GM23338 (cell line): ENCODE results near the gene GPR37L1. TPM values are rescaled to one million over a fixed set of nuclear protein-coding genes. Genes with fewer than 3 reads are reported as not detected.

ENCODE experiments used
- ATAC-seq: fragments of 200-7000 bp; cut with Tn5 transposase; 3 replicates; pipeline ENCODE4 v1.9.1; 2020
- DNase-seq: peaks from one replicate; pipeline ENCODE4 v3.0.0-alpha.2; 2015; ENCODE audit warnings: low spot score
- H2AFZ ChIP-seq: fragments of 200-600 bp; sonication (generic); 2 replicates; pipeline ENCODE4 v1.8.0; 2016; ENCODE audit warnings: antibody characterized with exemption, mild to moderate bottlenecking, moderate library complexity
- H3F3A ChIP-seq: fragments of 200-600 bp; sonication (generic); replicated peaks from 2 replicates; pipeline ENCODE4 v1.8.0; 2017; ENCODE audit warnings: antibody characterized with exemption, mixed run types, low read depth
- H3K27ac ChIP-seq: fragments of 200-600 bp; sonication (generic); 2 replicates; pipeline ENCODE4 v1.6.1; 2016; ENCODE audit warnings: low read depth
- H3K27me3 ChIP-seq: fragments of 200-600 bp; sonication (generic); 2 replicates; pipeline ENCODE4 v1.8.0; 2016; ENCODE audit warnings: mild to moderate bottlenecking, mixed run types, moderate library complexity; ENCODE audit not compliant: insufficient read depth
- H3K36me3 ChIP-seq: fragments of 200-600 bp; sonication (generic); 2 replicates; pipeline ENCODE4 v1.8.0; 2016; ENCODE audit warnings: mild to moderate bottlenecking; ENCODE audit not compliant: insufficient read depth
- H3K4me1 ChIP-seq: fragments of 200-600 bp; sonication (generic); 2 replicates; pipeline ENCODE4 v1.8.0; 2016; ENCODE audit warnings: mild to moderate bottlenecking, moderate library complexity; ENCODE audit not compliant: insufficient read depth
- H3K4me2 ChIP-seq: fragments of 200-600 bp; sonication (generic); 2 replicates; pipeline ENCODE4 v1.7.1; 2017; ENCODE audit warnings: mixed run types
- H3K4me3 ChIP-seq: fragments of 200-600 bp; sonication (generic); 2 replicates; pipeline ENCODE4 v1.6.1; 2016; ENCODE audit warnings: mixed run types
- H3K79me2 ChIP-seq: fragments of 200-600 bp; sonication (generic); replicated peaks from 2 replicates; pipeline ENCODE4 v1.8.0; 2017; ENCODE audit warnings: mild to moderate bottlenecking; ENCODE audit not compliant: insufficient read depth
- H3K9me2 ChIP-seq: fragments of 200-600 bp; sonication (generic); 2 replicates; pipeline ENCODE4 v1.8.0; 2017; ENCODE audit not compliant: insufficient read depth
- H4K20me1 ChIP-seq: fragments of 200-600 bp; sonication (generic); replicated peaks from 2 replicates; pipeline ENCODE4 v1.8.0; 2017; ENCODE audit warnings: mild to moderate bottlenecking; ENCODE audit not compliant: insufficient read depth
- H3K27ac Mint-ChIP-seq: 2 replicates; pipeline ENCODE4 v1.8.0; 2020; ENCODE audit warnings: inconsistent platforms, mild to moderate bottlenecking, moderate library complexity, mixed read lengths
- H3K27me3 Mint-ChIP-seq: 3 replicates; pipeline ENCODE4 v1.8.0; 2022; ENCODE audit warnings: low read depth, mild to moderate bottlenecking, moderate library complexity, mixed read lengths, inconsistent platforms; ENCODE audit not compliant: insufficient read depth, poor library complexity
- H3K36me3 Mint-ChIP-seq: 3 replicates; pipeline ENCODE4 v1.8.0; 2021; ENCODE audit warnings: low read depth, mild to moderate bottlenecking, inconsistent platforms, moderate library complexity, mixed read lengths
- H3K4me1 Mint-ChIP-seq: 3 replicates; pipeline ENCODE4 v1.8.0; 2020; ENCODE audit warnings: mild to moderate bottlenecking, inconsistent platforms, mixed read lengths
- H3K4me3 Mint-ChIP-seq: 3 replicates; pipeline ENCODE4 v1.8.0; 2021; ENCODE audit warnings: moderate library complexity, mild to moderate bottlenecking, inconsistent platforms, mixed read lengths
- H3K9me3 Mint-ChIP-seq: 3 replicates; pipeline ENCODE4 v1.8.0; 2020; ENCODE audit warnings: moderate library complexity, mild to moderate bottlenecking, inconsistent platforms, mixed read lengths
- CREB1 ChIP-seq: fragments of 250-450 bp; sonication (Bioruptor Pico); IDR thresholded peaks from 2 replicates; pipeline ENCODE4 v1.5.0; 2020; ENCODE audit warnings: low read depth, mild to moderate bottlenecking, moderate library complexity
- ETS1 ChIP-seq: IDR thresholded peaks from 2 replicates; pipeline ENCODE4 v1.6.1; 2016; ENCODE audit warnings: antibody characterized with exemption
- EZH2 ChIP-seq: fragments of 200-600 bp; sonication (generic); IDR thresholded peaks from one replicate; pipeline ENCODE4 v1.8.0; 2017; ENCODE audit warnings: antibody characterized with exemption, mild to moderate bottlenecking, low read depth; ENCODE audit not compliant: unreplicated experiment
- EZH2phosphoT487 ChIP-seq: fragments of 200-600 bp; sonication (generic); IDR thresholded peaks from one replicate; pipeline ENCODE4 v1.8.1; 2018; ENCODE audit warnings: antibody characterized with exemption; ENCODE audit not compliant: unreplicated experiment
- JUNB ChIP-seq: IDR thresholded peaks from one replicate; pipeline ENCODE4 v1.6.1; 2016; ENCODE audit warnings: antibody characterized with exemption; ENCODE audit not compliant: unreplicated experiment
- NANOG ChIP-seq: IDR thresholded peaks from 2 replicates; pipeline ENCODE4 v1.6.1; 2016; ENCODE audit warnings: antibody characterized with exemption, borderline replicate concordance
- POLR2AphosphoS5 ChIP-seq: IDR thresholded peaks from 2 replicates; pipeline ENCODE4 v1.6.1; 2016; ENCODE audit warnings: antibody characterized with exemption, low read depth
- STAT1 ChIP-seq: IDR thresholded peaks from one replicate; pipeline ENCODE4 v1.6.1; 2016; ENCODE audit warnings: antibody characterized with exemption; ENCODE audit not compliant: unreplicated experiment
- ZNF114 ChIP-seq: fragments of 250-450 bp; sonication (Bioruptor Pico); IDR thresholded peaks from 2 replicates; pipeline ENCODE4 v1.5.0; 2020; ENCODE audit warnings: mild to moderate bottlenecking, moderate library complexity
- ZNF331 ChIP-seq: fragments of 250-450 bp; sonication (Bioruptor Pico); IDR thresholded peaks from 2 replicates; pipeline ENCODE4 v1.5.0; 2020; ENCODE audit warnings: low read depth, mild to moderate bottlenecking, moderate library complexity
- polyA plus RNA-seq: library from polyadenylated mRNA; unstranded; fragments of >200 nt; fragmentation: Nextera tagmentation; extraction: Ambion mirVana; gene quantifications from 2 replicates; pipeline ENCODE4 v1.2.1, GENCODE V29; 2016
- total RNA-seq: library from RNA; depleted of rRNA; stranded (reverse); fragments of >200 nt; shearing (Covaris generic); gene quantifications from 2 replicates; pipeline ENCODE4 v1.2.3, GENCODE V29; 2014
- TF ChIP-seq, protein P1 (sequence below), 2 experiments: fragments of 200-600 bp in 1 of 2; sonication (generic) in 1 of 2; conservative IDR thresholded peaks; 2 replicates each; pipeline versions ENCODE4 v1.5.1 to v1.6.1; 2016 to 2017; ENCODE audit warnings: antibody characterized with exemption in 2 of 2, low read depth in 2 of 2, mild to moderate bottlenecking in 2 of 2, moderate library complexity in 1 of 2
- TF ChIP-seq, protein P2 (sequence below): IDR thresholded peaks from one replicate; pipeline ENCODE4 v1.6.1; 2018; ENCODE audit warnings: antibody characterized with exemption; ENCODE audit not compliant: unreplicated experiment
- TF ChIP-seq, protein P3 (sequence below): fragments of 250-450 bp; sonication (Bioruptor Pico); IDR thresholded peaks from 2 replicates; pipeline ENCODE4 v1.5.0; 2020; ENCODE audit warnings: mild to moderate bottlenecking, moderate library complexity

The GPR37L1 gene
- total and polyA plus RNA-seq, 2 experiments from 2014 or later, result 0.08 to 0.21 TPM

DNA sequence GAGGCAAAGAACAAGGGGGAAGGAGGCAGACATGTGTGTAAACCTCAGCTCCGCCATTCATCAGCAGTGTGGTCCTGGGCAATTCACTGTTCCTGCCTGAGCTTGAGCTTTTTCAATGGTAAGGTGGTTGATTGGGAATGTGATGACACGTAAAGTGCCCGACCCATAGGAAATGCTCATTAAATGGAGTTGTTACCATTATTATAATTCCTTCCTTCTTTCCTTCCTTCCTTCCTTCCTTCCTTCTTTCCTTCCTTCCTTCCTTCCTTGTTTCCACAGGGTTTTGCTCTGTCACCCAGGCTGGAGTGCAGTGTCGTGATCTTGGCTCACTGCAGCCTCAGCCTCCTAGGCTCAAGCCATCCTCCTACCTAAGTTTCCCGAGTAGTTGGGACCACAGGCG, 4.3 kb downstream of the GPR37L1 start:
- Histone ChIP-seq H3K27me3 (no peaks in the 10 kb centered on the region), H2AFZ (no peak overlapping the region), H3K36me3 (no peaks in the 10 kb centered on the region), H4K20me1 (no peaks in the 10 kb centered on the region), H3F3A (no peaks in the 10 kb centered on the region), H3K4me2 (no peak overlapping the region), H3K27ac (no peak overlapping the region), H3K4me3 (no peak overlapping the region), H3K4me1 (no peaks in the 10 kb centered on the region), H3K79me2 (no peaks in the 10 kb centered on the region), H3K9me2 (no peaks in the 10 kb centered on the region)
- H3K4me3 Mint-ChIP-seq, result no peak overlapping the region
- peaks cover 13% of the 10 kb centered on the region for H3K27me3 Mint-ChIP-seq
- ATAC-seq (no peak), DNase-seq (no peak)
- no peaks in the 10 kb centered on the region; the same call in 2 of the 3 replicates for H3K36me3 Mint-ChIP-seq
- peaks cover 10% of the 10 kb centered on the region for H3K4me1 Mint-ChIP-seq
- TF ChIP-seq, protein P1, sequence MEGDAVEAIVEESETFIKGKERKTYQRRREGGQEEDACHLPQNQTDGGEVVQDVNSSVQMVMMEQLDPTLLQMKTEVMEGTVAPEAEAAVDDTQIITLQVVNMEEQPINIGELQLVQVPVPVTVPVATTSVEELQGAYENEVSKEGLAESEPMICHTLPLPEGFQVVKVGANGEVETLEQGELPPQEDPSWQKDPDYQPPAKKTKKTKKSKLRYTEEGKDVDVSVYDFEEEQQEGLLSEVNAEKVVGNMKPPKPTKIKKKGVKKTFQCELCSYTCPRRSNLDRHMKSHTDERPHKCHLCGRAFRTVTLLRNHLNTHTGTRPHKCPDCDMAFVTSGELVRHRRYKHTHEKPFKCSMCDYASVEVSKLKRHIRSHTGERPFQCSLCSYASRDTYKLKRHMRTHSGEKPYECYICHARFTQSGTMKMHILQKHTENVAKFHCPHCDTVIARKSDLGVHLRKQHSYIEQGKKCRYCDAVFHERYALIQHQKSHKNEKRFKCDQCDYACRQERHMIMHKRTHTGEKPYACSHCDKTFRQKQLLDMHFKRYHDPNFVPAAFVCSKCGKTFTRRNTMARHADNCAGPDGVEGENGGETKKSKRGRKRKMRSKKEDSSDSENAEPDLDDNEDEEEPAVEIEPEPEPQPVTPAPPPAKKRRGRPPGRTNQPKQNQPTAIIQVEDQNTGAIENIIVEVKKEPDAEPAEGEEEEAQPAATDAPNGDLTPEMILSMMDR (conservative IDR thresholded peaks at IDR 0.05; ENCODE audit: low read depth in 2 of 2), result no peak
- no peak for TF ChIP-seq NANOG
- TF ChIP-seq, protein P2, sequence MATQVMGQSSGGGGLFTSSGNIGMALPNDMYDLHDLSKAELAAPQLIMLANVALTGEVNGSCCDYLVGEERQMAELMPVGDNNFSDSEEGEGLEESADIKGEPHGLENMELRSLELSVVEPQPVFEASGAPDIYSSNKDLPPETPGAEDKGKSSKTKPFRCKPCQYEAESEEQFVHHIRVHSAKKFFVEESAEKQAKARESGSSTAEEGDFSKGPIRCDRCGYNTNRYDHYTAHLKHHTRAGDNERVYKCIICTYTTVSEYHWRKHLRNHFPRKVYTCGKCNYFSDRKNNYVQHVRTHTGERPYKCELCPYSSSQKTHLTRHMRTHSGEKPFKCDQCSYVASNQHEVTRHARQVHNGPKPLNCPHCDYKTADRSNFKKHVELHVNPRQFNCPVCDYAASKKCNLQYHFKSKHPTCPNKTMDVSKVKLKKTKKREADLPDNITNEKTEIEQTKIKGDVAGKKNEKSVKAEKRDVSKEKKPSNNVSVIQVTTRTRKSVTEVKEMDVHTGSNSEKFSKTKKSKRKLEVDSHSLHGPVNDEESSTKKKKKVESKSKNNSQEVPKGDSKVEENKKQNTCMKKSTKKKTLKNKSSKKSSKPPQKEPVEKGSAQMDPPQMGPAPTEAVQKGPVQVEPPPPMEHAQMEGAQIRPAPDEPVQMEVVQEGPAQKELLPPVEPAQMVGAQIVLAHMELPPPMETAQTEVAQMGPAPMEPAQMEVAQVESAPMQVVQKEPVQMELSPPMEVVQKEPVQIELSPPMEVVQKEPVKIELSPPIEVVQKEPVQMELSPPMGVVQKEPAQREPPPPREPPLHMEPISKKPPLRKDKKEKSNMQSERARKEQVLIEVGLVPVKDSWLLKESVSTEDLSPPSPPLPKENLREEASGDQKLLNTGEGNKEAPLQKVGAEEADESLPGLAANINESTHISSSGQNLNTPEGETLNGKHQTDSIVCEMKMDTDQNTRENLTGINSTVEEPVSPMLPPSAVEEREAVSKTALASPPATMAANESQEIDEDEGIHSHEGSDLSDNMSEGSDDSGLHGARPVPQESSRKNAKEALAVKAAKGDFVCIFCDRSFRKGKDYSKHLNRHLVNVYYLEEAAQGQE, result no peak
- no peak for TF ChIP-seq ZNF114 (CRISPR knock-in tag)
- no peak for TF ChIP-seq STAT1
- TF ChIP-seq POLR2AphosphoS5, result no peak
- no peak for TF ChIP-seq EZH2phosphoT487
- TF ChIP-seq ZNF331 (CRISPR knock-in tag), result no peak
- TF ChIP-seq CREB1 (CRISPR knock-in tag), result no peak
- TF ChIP-seq EZH2, result no peak
- no peak for TF ChIP-seq ETS1
- TF ChIP-seq, protein P3, sequence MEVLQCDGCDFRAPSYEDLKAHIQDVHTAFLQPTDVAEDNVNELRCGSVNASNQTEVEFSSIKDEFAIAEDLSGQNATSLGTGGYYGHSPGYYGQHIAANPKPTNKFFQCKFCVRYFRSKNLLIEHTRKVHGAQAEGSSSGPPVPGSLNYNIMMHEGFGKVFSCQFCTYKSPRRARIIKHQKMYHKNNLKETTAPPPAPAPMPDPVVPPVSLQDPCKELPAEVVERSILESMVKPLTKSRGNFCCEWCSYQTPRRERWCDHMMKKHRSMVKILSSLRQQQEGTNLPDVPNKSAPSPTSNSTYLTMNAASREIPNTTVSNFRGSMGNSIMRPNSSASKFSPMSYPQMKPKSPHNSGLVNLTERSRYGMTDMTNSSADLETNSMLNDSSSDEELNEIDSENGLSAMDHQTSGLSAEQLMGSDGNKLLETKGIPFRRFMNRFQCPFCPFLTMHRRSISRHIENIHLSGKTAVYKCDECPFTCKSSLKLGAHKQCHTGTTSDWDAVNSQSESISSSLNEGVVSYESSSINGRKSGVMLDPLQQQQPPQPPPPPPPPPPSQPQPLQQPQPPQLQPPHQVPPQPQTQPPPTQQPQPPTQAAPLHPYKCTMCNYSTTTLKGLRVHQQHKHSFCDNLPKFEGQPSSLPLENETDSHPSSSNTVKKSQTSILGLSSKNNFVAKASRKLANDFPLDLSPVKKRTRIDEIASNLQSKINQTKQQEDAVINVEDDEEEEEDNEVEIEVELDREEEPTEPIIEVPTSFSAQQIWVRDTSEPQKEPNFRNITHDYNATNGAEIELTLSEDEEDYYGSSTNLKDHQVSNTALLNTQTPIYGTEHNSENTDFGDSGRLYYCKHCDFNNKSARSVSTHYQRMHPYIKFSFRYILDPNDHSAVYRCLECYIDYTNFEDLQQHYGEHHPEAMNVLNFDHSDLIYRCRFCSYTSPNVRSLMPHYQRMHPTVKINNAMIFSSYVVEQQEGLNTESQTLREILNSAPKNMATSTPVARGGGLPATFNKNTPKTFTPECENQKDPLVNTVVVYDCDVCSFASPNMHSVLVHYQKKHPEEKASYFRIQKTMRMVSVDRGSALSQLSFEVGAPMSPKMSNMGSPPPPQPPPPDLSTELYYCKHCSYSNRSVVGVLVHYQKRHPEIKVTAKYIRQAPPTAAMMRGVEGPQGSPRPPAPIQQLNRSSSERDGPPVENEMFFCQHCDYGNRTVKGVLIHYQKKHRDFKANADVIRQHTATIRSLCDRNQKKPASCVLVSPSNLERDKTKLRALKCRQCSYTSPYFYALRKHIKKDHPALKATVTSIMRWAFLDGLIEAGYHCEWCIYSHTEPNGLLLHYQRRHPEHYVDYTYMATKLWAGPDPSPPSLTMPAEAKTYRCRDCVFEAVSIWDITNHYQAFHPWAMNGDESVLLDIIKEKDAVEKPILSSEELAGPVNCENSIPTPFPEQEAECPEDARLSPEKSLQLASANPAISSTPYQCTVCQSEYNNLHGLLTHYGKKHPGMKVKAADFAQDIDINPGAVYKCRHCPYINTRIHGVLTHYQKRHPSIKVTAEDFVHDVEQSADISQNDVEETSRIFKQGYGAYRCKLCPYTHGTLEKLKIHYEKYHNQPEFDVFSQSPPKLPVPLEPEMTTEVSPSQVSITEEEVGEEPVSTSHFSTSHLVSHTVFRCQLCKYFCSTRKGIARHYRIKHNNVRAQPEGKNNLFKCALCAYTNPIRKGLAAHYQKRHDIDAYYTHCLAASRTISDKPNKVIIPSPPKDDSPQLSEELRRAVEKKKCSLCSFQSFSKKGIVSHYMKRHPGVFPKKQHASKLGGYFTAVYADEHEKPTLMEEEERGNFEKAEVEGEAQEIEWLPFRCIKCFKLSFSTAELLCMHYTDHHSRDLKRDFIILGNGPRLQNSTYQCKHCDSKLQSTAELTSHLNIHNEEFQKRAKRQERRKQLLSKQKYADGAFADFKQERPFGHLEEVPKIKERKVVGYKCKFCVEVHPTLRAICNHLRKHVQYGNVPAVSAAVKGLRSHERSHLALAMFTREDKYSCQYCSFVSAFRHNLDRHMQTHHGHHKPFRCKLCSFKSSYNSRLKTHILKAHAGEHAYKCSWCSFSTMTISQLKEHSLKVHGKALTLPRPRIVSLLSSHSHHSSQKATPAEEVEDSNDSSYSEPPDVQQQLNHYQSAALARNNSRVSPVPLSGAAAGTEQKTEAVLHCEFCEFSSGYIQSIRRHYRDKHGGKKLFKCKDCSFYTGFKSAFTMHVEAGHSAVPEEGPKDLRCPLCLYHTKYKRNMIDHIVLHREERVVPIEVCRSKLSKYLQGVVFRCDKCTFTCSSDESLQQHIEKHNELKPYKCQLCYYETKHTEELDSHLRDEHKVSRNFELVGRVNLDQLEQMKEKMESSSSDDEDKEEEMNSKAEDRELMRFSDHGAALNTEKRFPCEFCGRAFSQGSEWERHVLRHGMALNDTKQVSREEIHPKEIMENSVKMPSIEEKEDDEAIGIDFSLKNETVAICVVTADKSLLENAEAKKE (CRISPR knock-in tag), result no peak
- no peak for TF ChIP-seq JUNB
- H3K27ac Mint-ChIP-seq, result no peak overlapping the region
- H3K9me3 Mint-ChIP-seq, result no peaks in the 10 kb centered on the region; the same call in 2 of the 3 replicates
